Measurements from ENCODE around the gene EZH2.

Gene EZH2

GRCh38 chr7:148898845-148899484 lies 14.9 kb upstream of the EZH2 start:
- no peak for DNase-seq

DNA sequence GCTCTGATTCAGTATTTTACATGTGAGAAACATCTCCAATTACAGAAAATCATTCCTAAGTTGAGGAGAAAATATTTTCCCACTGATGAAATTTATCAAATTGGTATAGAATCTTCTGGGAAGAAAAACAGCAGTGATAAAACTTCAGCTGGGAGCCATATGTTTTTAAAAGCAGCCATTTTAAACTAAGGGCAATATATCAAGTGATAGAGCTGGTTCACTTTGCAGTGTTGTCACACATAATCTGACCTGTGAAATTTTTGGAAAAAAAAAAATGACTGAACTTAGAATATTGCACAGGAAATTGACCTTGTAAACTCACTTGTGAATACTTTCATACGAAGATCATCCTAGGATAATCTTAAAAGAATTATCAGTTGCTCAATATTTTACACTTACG lies 10.5 kb upstream of the EZH2 start:
- DNase-seq = no peak

- DNase-seq = no peak
Observed at GRCh38 chr7:148893071-148893470, 9.0 kb upstream of the EZH2 start.

- no peak for DNase-seq
Observed at GRCh38 chr7:148888300-148888699, 4.2 kb upstream of the EZH2 start.

DNA sequence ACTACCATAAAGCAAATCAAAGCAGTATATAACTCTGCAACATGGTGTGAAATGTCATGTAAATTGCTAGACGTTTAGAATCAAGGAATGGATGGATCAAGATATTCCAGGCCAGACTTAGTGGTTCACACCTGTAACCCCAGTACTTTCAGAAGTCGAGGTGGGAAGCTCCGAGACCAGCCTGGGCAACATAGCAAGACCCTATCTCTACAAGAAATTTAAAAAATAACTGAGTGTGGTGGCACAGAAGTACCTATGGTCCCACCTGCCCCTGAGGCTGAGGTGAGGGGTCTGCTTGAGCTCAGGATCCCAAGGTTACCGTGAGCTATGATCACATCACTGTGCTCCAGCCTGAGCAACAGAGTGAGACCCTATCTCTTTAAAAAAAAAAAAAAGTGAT lies 2.8 kb upstream of the EZH2 start:
- DNase-seq = no peak

DNA sequence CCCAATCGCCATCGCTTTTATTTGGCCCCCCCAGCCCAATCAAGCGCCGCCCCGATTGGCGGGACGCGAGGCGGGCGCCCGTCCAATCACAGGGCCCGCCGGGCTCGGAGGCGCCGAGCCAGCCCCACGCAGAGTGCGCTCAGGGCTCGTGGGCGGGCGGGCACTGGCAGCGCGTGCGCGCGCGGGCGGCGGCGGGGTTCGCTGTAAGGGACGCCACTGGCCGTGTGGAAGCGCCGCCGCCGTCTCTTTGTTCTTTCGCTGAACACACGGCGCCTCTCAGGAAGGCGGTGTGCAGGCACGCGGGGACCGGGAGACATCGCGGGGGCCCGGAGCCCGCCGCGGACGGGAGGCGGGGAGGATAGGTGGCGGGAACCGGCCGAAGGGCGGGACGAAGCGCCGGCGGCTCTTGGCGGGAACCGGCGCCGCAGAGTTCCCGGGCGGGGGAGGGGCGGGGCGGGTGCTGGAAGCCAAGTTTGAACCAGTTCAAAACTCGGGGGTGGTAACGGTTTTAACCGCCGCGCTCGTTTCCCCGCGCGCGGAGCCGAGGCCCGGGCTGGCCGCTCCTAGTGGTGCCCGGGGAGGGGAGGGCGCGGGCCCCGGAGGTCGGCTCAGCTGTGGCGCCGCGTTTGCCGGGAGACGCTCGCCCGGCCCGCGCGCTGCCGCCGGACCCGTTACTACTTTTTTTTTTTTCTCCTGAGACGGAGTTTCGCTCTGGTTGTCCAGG lies 370 bp upstream of the EZH2 start:
- DNase-seq = peak; percentile 95

DNA sequence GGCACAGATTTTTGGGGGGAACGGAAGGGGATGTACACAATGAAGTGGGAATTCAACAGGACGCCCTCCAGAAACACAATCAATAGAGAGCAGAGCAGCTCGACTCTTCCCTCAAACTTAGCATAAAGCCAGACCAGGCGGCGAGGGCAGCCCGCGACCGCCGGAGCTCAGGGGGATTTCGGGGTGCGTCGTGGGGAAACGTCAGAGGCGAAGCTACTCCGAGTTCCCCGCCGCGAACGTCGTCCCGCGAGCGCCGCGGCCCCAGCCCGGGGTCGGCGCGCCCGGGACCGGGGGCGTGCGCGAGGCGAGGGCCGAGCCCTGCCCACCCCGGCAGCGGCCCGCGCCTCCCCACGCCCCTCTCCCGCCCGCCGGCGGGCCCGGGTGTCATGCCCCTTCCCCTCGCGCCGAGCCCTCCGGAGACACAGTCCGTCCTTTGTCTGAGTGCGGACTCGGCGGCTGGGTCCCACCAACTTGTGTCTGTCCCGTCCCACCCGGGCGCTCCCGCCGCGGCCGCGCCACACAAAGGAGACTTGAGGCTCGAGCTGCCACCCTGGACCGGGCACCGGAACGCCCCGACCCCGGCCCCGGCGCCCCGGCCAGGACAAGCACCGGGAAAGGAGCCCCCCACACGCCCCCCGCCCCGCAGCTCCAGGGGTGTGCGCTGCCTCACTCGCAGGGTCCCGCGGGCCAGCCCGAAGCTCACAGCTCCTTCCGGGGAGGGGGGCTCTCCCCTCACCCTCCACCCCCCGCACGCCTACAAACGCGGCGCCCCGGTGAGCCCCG lies 634 bp downstream of the EZH2 start:
- DNase-seq = peak; percentile 81

- peak; percentile 17 for DNase-seq
Observed at GRCh38 chr7:148882841-148883265, 1.2 kb downstream of the EZH2 start.

- no peak for DNase-seq
Observed at GRCh38 chr7:148882192-148882591, 1.9 kb downstream of the EZH2 start.

GRCh38 chr7:148878317-148878716 lies 5.8 kb downstream of the EZH2 start:
- DNase-seq = no peak

- DNase-seq = no peak
Observed at GRCh38 chr7:148877517-148877916, 6.6 kb downstream of the EZH2 start.

DNA sequence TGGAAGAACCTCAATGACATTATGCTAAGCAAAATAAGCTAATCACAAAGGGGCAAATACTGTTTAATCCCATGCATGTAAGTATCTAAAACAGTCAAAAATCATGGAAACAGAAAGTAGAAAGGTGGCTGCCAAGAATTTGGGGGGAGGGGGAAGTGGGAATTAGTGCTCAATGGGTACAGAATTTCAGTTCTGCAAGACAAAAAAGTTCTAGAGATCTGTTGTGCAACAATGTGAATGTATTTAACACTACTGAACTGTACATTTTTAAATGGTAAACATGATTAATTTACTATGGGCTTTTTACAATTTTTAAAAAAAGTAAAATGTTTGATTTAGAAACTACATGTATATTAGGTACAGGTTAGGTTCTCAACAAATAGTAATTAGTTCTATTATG lies 11.9 kb downstream of the EZH2 start:
- DNase-seq = no peak

GRCh38 chr7:148871551-148871950 lies 12.5 kb downstream of the EZH2 start:
- DNase-seq = no peak

DNA sequence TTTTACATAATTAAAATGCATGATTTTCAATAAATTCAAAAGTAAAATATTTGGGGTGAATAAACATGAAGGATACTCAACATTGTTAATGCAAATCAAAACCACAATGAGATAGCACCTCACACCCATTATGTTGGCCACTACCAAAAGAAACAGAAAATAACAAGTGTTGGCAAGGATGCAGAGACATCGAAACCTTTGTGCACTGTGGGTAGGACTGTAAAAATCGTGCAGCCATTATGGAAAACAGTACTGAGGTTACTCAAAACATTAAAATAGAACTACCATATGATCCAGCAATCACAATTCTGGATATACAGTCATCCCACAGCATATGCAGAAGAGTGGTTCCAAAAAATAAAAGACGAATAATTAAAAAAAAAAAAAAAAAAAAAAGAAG lies 13.1 kb downstream of the EZH2 start:
- no peak for DNase-seq

DNA sequence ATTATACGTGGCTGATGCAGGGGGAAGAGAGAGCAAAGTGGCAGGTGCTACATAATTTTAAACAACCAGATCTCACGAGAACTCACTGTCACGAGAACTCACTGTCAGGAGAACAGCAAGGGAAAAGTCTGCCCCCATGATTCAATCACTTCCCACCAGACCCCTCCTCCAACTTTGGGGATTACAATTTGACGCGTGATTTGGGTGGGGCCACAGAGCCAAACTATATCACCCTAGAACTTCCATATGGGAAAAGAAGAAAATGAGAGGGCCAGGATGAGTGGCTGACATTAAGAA lies 15.8 kb downstream of the EZH2 start:
- no peak for DNase-seq

- no peak for DNase-seq
Observed at GRCh38 chr7:148867596-148868377, 16.3 kb downstream of the EZH2 start.

- no peak for DNase-seq
Observed at GRCh38 chr7:148866362-148866761, 17.7 kb downstream of the EZH2 start.

DNA sequence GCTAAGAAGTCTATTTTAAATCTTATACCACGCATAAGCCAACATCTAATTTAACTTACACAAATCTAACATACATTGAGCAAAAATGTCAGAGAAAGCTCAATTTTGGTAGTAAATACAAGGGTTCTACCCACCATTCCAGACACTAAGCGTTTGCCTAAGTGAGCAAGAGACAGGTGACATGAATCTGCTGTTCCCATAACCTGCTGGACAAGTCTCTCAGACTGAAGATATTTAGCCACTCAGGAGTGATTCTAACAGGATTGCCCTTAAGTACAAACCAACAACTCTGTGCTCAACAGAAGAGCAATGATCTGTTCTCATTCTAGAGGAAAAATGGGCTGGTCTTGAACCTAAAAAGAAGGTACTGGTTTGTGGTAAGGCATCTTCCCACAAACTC lies 18.8 kb downstream of the EZH2 start:
- no peak for DNase-seq

- DNase-seq = no peak
Observed at GRCh38 chr7:148863324-148863723, 20.8 kb downstream of the EZH2 start.

DNA sequence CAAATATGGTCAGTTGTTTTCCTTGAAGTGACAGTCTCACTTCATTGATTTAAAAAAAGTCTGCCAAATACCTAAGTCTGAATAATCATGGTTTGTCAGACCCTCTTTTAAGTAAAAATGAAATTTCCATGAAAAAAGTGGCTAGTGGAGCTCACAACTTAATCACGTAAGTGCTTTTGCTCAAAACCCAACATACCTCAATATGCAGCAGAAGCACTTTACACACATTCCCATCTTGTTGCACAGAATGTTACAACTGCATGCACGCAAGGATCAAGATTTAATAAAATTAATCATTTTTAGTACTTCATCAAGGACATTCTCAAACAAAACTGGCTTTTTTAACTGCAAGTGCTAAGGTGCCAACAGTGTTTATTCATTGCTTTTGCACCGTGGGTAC lies 21.6 kb downstream of the EZH2 start:
- no peak for DNase-seq

- DNase-seq = no peak
Observed at GRCh38 chr7:148858489-148858888, 25.6 kb downstream of the EZH2 start.

DNA sequence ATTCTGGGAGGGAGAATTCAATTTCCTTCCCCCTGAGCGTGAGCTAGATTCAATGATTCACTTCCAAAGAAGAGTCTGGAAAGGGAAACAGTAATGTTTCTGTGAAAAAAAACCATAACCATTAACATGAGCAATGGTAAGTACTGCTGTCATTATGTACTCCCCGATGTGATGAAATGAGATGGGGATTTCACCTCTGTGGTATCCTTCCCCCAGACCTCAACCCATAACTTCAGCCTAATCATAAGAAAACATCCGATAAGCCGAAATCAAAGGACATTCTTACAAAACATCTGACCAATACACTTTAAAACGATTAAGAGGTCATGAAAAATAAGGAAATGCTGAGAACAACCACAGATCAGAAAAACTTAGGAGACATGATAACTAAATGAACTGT lies 27.2 kb downstream of the EZH2 start:
- peak; percentile 28 for DNase-seq

- no peak for DNase-seq
Observed at GRCh38 chr7:148856578-148856881, 27.6 kb downstream of the EZH2 start.

DNA sequence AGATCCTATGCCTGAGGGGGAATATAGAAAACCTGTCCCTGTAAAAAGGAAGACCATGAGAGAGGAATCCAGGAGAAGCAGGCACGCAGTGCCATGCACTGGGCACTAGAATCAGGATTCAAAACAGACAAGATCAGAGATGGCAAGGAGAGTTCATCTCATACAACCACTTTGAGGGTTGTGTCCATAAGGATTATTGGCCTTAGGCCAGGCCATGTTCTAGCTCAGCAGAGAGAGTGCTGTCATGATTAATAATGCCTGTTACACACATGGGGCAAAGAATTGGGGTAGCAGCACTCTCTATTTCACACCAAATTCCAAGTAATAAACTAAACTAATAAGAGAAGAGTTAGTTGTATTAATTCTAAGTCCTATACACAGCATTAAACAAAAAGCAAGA lies 29.1 kb downstream of the EZH2 start:
- no peak for DNase-seq
